Activated CD4-positive, alpha-beta T cell treated with anti-CD3 and anti-CD28 coated beads, Interleukin-2, amount 50 U/mL, for 24 hours (primary cell): ENCODE results near the gene PRKRIP1.
"Not testable (repeated sequence)": the region's sequence is repeated elsewhere in the genome, so short reads cannot be mapped to it uniquely, and the experiment has no call there.

Source experiments
- DNase-seq, 2 donors: peaks; one replicate each; pipeline ENCODE4 v3.0.0-alpha.2; 2020; ENCODE audit warnings: low read depth in 1 of 2, low spot score in 1 of 2

The PRKRIP1 gene

DNA sequence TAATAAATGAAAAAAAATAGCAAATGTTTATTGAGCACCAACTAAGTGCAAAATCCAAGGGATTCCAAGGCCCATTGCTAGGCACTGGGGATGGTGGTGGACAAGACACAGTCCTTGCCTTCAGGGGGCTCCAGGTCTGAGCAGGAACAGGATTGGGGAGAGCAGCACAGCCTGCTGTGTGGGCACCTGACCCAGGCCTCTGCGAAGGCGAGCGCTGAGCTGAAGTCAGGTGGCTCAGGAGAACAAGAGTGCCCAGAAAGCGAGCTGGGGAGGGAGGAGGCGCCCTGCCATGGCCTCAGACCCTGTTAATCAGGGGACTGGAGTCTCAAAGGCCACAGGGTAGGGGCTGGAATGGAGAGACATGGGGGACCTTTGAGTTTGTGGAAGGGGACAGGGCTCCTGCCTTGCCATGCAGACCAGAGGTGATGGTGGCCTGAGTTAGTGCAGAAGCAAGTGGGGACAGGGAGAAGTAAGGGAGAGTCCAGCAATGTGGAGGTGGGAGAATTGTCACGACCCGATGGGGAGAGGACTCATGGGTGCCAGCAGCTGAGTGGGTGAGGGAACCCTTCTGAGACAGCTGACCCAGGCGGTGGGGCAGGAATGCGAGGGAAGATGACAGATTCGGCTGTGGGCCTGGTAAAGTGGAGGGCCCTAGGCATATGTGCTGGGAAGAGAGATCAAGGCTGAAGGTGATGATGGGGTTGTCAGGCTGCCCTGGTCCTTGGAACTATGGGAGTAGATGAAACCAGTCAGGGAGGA lies 33.2 kb downstream of the PRKRIP1 start:
- no peak for DNase-seq

DNA sequence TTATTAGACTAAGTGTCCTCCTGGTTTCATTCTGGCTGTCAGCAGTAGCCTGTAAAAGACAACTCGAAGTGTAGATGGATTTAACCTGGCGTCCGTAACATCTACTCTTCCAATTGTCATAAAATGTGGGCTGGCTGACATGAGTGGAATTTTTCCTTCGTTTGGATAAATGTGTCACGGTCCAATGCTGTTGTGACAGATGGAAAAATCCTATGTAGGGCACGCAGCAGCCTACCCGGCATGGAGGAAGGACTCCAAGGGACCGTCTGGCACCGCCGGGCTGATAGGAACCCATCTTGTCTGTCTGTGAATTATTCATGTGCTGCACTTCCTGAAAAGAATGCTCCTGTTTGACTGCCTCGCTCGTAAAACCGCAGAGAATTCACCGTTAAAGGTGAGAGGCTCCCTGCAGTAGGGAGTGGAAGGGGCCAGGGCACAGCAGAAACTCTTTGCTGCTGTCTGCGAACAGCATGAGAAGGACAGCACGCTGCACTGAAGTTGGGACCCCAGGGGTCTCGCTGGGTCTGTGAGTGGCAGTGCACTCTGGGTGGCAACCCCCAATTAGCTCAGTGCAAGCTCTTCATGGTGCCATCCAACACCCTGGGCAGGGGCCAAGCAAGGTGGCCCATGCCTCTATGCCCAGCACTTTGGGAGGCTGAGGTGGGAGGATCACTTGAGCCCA lies 35.6 kb downstream of the PRKRIP1 start:
- DNase-seq, result peak; percentile 21 to 57

DNA sequence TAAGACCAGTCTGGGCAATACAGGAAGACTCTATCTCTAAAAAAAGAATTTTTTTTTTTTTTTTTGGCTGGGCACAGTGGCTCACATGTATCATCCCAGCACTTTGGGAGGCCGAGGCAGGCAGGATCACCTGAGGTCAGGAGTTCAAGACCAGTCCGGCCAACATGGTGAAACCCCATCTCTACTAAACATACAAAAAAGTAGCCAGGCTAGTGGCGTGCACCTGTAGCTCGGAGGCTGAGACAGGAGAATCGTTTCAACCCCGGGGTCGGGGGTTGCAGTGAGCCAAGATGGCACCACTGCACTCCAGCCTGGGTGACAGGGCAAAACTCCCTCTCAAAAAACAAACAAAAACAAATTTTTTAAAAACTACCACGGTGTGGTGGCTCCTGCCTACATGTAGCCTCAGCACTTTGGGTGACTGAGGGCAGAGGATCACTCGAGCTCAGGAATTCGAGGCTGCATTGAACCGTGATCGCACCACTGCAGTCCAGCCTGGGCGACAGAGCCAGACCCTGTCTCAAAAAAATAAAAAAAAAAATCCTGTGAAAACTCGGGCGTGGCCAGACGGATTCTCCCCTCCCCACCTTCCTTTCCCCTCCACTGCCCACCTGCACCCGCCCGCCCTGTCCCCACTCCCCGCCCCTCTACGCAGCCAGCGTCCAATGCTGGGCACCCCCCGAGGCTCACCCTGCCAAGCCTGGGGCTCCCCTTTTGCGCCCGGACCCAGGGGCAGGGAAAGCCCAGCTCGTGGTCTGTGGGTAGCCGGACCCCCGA lies 36.5 kb downstream of the PRKRIP1 start:
- no peak for DNase-seq

GRCh38 chr7:102433219-102434038 lies 37.3 kb downstream of the PRKRIP1 start, which contains the start of gene ORAI2:
ORAI2 (plus strand) TSS chr7:102433575; CDS start chr7:102438957, 5,382 bp downstream.
- peak; percentile 70 to 76 for DNase-seq

GRCh38 chr7:102434039-102434486 lies 37.9 kb downstream of the PRKRIP1 start:
- DNase-seq, result no peak

- DNase-seq, result no peak
Measured at GRCh38 chr7:102436118-102436517, 40.0 kb downstream of the PRKRIP1 start.

DNA sequence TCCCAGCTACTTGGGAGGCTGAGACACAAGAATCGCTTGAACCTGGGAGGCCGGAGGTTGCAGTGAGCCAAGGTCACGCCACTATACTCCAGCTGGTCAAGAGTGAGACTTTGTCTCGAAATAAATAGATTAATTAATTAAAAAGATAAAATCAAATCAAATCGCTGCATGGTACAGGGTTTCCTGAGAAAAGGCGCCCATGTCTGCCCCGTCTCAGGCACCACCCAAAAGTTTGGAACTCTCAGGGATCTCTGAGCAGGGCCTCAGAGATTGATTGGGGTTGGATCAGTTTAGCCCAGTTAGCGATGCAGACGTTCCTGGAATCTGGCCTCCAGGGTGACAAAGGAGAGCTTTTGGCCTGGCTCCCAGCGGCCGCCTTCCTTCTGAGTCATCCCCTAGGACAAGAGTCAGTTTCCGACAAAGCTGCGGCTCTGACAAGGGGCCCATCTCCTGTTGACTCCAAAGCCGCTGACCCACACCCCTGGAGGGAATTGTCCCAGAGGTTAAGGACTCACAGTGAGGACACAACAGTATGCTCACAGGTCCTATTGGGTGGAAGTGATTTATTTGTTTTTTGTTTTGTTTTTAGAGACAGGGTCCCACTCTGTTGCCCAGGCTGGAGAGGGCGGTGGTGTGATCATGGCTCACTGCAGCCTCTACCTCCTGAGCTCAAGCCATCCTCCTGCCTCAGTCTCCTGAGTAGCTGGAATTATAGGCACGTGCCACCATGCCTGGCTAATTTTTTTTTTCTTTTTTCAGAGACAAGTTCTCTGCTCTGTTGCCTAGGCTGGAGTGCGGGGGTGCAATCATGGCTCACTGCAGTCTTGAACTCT lies 44.0 kb downstream of the PRKRIP1 start:
- no peak for DNase-seq

DNA sequence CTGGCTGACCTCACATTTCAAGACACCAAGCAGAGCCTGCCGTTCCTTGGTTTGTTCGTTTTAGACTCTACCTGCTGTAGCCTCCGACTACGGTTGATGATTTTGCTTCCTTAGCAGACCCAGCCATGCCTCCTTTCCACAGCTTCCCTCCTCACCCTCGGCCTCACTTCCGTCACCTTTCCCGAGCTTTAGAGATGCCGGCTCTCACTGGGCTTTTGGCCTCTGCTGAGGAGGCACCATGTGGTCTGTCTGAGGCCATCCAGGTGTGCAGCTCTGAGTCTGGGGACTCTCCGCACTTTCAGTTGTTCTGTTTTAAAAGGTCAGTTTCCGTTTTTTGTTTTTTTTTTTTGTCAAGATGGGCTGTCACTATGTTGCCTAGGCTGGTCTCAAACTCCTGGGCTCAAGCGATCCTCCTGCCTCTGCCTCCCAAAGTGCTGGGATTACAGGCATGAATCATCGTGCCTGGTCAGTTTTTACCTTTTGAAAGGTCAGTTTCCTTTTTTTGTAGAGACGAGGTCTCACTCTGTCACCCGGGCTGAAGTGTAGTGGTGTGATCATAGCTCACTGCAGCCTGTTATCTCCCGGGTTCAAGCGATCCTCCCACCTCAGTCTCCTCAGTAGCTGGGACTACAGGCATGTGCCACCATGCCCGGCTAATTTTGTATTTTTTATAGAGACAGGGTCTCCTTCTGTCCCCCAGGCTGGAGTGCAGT lies 49.0 kb downstream of the PRKRIP1 start:
- no peak for DNase-seq

DNA sequence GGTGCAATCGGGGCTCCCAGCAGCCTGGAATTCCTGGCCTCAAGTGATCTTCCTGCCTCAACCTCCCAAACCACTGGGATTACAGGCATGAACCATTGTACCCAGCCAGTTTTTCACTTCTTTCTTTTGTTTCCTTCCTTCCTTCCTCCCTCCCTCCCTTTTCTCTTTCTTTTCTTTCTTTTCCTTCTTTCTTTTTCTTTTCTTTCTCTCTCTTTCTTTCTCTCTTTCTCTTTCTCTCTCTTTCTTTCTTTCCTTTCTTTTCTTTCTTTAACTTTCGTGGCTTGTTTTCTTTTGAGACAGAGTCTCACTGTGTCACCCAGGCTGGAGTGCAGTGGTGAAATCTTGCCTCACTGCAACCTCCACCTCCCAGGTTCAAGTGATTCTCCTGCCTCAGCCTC lies 49.5 kb downstream of the PRKRIP1 start:
- no peak for DNase-seq

GRCh38 chr7:102446387-102447156 lies 50.4 kb downstream of the PRKRIP1 start:
- no peak for DNase-seq

DNA sequence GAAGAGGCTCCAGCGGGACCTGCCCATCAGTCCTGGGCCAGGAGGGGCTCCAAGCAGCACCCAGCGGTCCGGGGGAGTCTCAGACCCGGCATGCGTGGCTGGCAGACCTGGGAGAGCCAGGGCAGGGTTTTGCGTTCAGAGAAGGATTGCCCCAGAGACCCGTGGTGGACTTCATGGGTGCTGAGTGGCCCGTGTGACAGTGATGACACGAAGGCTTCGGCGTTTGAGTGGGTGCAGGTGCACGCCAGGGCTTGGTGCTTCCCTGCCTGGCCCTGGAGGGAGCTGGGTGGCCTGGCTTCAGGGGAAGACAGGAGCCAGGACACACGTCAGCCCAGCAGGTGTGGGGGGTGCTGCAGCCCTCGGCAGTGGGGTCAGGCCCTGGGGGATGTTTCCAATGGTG lies 51.1 kb downstream of the PRKRIP1 start:
- DNase-seq, result no peak

DNA sequence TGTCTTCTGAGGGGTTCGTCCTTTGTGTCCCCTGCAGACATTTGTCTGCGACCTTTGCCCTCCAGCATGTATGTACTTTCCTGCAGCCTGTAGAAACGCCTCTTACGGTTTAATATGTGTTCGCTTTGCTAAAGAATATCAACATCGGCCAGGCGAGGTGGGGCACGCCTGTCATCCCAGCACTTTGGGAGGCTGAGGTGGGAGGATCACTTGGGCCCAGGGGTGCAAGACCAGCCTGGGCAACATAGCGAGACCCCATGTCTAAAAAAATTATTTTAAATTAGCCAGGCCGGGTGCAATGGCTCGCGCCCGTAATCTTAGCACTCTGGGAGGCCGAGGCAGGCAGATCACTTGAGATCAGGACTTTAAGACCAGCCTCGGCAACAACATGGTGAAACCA lies 53.0 kb downstream of the PRKRIP1 start:
- DNase-seq, result no peak

DNA sequence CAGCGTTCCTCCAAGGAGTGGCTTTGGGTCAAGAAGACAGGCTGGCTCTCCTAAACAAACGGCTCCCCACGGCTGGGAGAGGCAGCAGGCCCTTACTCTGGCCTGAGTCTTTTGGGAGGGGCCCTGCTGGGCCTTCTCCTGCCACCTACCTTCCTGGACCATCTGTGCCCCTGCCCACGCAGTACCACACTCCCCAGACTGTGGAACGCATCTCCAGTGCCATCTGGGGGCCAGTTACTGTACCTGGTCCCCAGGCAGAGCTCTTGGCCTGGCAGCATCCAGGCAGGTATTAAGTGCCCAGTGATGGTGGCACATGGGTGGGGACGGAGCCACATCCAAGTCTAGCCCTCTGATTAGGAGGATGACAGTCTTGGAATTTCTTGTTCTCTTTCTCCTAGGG lies 54.1 kb downstream of the PRKRIP1 start:
- no peak for DNase-seq

- DNase-seq, result no peak
Measured at GRCh38 chr7:102451371-102452054, 55.4 kb downstream of the PRKRIP1 start.

DNA sequence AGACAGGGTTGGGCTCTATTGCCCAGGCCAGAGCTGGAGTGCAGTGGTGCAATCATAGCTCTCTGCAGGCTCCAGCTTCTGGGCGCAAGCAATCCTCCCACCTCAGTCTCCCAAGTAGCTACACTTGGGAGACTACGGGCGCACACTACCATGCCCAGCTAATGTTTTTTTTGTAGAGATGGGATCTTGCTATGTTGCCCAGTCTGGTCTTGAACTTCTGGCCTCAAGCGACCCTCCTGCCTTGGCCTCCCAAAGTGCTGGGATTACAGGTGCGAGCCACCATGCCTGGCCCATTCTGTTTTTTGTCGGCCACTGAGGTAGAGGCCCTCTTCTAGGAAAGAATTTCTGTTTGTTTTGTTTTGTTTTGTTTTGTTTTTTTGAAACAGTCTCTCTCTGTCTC lies 56.3 kb downstream of the PRKRIP1 start:
- no peak for DNase-seq

DNA sequence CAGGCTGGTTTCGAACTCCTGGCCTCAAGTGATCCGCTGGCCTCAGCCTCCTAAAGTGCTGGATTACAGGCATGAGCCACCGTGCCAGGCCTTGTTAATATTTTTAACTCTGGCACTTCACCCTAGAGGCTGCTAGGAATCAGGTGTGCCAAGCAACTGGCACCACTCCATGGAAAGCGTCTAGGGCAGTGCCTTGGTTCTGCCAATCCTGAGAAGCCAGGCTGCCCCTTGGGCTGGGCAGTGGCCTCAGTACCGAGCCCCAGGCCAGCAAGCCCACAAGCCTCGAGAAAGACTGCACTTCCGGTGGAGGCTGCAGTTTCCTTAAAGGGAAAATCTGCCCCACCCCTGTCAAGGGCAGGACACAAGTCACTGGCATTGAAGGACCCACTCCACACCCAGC lies 57.2 kb downstream of the PRKRIP1 start:
- no peak for DNase-seq

DNA sequence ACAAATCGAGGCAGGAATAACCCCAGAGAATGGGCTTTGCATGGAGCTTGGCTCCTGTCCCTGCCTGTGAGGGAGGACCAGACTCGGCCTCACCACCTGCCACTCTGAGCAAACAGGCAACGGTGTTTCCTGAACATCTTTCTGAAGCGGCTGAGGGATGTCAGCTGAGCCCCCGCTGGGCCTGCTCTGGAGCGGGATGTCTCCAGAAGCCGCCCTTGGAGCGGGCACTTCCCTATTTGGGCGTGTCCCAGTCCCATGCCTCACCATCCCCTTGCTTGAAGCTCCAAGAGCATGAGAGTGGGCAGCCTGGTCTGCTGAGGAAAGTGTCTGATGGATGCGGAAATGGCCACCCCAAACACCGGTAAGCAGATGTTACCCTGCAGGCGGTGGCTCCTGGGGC lies 58.3 kb downstream of the PRKRIP1 start:
- DNase-seq, result no peak

DNA sequence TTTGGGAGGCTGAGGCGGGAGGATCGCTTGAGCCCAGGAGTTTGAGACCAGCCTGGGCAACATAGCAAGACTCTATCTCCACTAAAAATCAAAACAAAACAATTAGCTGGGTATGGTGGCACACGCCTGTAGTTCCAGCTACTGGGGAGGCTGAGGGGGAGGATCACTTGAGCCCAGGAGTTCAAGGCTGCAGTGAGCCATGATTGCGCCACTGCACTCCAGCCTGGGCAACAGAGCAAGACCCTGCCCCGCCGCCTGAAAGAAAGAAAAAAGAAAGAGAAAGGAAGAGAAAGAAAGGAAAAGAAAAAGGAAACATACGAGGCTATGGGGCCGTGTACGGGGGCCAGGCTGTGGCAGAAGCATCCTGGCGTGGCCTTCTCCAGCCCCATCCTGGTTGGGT lies 58.8 kb downstream of the PRKRIP1 start:
- not testable (repeated sequence) for DNase-seq
